Measurements from ENCODE around the gene STAB1.
A peak's percentile ranks its signal among the peaks of the same experiment; 100 is the strongest.

STAB1 gene

DNA sequence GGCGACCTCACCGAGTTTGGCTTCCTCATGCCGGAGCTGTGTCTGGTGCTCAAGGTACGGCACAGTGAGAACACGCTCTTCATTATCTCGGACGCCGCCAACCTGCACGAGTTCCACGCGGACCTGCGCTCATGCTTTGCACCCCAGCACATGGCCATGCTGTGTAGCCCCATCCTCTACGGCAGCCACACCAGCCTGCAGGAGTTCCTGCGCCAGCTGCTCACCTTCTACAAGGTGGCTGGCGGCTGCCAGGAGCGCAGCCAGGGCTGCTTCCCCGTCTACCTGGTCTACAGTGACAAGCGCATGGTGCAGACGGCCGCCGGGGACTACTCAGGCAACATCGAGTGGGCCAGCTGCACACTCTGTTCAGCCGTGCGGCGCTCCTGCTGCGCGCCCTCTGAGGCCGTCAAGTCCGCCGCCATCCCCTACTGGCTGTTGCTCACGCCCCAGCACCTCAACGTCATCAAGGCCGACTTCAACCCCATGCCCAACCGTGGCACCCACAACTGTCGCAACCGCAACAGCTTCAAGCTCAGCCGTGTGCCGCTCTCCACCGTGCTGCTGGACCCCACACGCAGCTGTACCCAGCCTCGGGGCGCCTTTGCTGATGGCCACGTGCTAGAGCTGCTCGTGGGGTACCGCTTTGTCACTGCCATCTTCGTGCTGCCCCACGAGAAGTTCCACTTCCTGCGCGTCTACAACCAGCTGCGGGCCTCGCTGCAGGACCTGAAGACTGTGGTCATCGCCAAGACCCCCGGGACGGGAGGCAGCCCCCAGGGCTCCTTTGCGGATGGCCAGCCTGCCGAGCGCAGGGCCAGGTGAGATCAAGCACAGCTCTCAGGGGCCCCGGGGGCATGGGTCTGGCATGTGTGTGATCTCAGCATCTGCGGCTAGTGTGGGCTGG is 7.1 kb upstream of the STAB1 start:
- DNase-seq (ENCODE audit: low read depth) = no peak
- no peak overlapping the region for H3K4me3 ChIP-seq (replicated peaks; ENCODE audit: low read depth, low read length)
- TF ChIP-seq, protein P1, sequence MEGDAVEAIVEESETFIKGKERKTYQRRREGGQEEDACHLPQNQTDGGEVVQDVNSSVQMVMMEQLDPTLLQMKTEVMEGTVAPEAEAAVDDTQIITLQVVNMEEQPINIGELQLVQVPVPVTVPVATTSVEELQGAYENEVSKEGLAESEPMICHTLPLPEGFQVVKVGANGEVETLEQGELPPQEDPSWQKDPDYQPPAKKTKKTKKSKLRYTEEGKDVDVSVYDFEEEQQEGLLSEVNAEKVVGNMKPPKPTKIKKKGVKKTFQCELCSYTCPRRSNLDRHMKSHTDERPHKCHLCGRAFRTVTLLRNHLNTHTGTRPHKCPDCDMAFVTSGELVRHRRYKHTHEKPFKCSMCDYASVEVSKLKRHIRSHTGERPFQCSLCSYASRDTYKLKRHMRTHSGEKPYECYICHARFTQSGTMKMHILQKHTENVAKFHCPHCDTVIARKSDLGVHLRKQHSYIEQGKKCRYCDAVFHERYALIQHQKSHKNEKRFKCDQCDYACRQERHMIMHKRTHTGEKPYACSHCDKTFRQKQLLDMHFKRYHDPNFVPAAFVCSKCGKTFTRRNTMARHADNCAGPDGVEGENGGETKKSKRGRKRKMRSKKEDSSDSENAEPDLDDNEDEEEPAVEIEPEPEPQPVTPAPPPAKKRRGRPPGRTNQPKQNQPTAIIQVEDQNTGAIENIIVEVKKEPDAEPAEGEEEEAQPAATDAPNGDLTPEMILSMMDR (IDR thresholded peaks at IDR 0.05; ENCODE audit: low read length, missing control alignments) = no peak

- no peak overlapping the region for H3K4me3 ChIP-seq (replicated peaks; ENCODE audit: low read depth, low read length)
- DNase-seq (ENCODE audit: low read depth) = no peak
- TF ChIP-seq, protein P1 (IDR thresholded peaks at IDR 0.05; ENCODE audit: low read length, missing control alignments) = no peak
Measured at GRCh38 chr3:52488746-52489145, 6.4 kb upstream of the STAB1 start.

DNA sequence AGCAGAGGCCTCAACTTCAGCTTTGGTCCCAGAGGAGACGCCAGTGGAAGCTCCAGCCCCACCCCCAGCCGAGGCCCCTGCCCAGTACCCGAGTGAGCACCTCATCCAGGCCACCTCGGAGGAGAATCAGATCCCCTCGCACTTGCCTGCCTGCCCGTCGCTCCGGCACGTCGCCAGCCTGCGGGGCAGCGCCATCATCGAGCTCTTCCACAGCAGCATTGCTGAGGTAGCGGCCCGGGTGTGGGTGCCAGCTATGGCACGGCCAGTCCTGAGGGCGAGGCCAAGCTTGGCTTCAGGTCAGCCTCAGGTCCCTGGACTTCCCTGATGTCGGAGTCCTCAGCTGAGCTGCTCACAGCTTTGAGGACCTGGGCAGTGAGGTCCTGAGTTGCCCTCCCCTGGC is 5.7 kb upstream of the STAB1 start:
- no peak overlapping the region for H3K4me3 ChIP-seq (replicated peaks; ENCODE audit: low read depth, low read length)

DNA sequence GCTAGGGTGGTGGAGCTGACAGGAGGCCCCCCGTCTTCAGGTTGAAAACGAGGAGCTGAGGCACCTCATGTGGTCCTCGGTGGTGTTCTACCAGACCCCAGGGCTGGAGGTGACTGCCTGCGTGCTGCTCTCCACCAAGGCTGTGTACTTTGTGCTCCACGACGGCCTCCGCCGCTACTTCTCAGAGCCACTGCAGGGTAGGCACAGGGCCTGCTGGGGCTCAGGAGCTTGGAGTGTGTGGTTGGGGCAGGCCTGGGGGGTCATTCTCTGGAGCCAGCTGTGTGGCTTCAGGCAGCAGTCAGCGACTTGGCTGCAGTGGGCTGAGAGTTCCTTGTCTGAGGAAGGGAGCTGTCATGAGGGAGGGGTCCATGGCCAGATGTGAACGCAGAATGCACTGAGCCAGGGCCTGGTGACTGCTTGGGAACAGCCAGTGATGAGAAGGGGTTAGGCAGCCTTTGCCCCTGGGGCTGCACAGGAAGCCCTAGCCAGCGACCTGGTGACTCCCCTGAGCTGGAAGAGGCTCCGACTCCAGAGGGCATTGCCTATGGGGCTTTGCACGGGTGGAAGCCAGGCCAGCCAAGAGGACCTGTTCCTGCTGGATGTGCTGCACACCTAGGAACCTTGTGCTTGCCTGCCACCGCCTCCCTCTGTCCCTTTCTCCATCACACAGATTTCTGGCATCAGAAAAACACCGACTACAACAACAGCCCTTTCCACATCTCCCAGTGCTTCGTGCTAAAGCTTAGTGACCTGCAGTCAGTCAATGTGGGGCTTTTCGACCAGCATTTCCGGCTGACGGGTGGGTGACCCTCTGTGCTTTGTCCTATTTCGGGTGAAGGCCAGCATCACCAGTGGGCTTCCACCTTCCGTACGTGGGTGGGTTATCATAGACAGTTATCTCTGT is 4.9 kb upstream of the STAB1 start:
- no peak for DNase-seq (ENCODE audit: low read depth)
- TF ChIP-seq, protein P1 (IDR thresholded peaks at IDR 0.05; ENCODE audit: low read length, missing control alignments) = no peak
- H3K4me3 ChIP-seq (replicated peaks; ENCODE audit: low read depth, low read length) = no peak overlapping the region

More for the DNA sequence above, 5.7 kb upstream of the STAB1 start:
- no peak for DNase-seq (ENCODE audit: low read depth)
- TF ChIP-seq, protein P1 (IDR thresholded peaks at IDR 0.05; ENCODE audit: low read length, missing control alignments) = no peak

GRCh38 chr3:52490939-52491526 is 4.1 kb upstream of the STAB1 start:
- no peak overlapping the region for H3K4me3 ChIP-seq (replicated peaks; ENCODE audit: low read depth, low read length)
- DNase-seq (ENCODE audit: low read depth) = peak; percentile 87
- TF ChIP-seq, protein P1 (IDR thresholded peaks at IDR 0.05; ENCODE audit: low read length, missing control alignments) = no peak

- no peak for DNase-seq (ENCODE audit: low read depth)
- H3K4me3 ChIP-seq (replicated peaks; ENCODE audit: low read depth, low read length) = no peak overlapping the region
- TF ChIP-seq, protein P1 (IDR thresholded peaks at IDR 0.05; ENCODE audit: low read length, missing control alignments) = no peak
Measured at GRCh38 chr3:52492059-52492458, 3.1 kb upstream of the STAB1 start.

All from fibroblast of pulmonary artery (primary cell).